ENCODE results near the gene ZNF296. TPM values are rescaled to one million over a fixed set of nuclear protein-coding genes. Genes with fewer than 3 reads are reported as not detected.

The ZNF296 gene
- total RNA-seq, 3 donors from 2014 or later = 0.98 to 1.9 (median 1.3) TPM

- H3K4me1 ChIP-seq = peaks cover 22 to 54% of the 10 kb centered on the region in 2 donors
- H3K4me3 ChIP-seq = no peak overlapping the region
- H3K27ac ChIP-seq = peak overlapping the region; percentile 81 to 93
- DNase-seq (ENCODE audit: low spot score in 2 of 2) = no peak
- no peak for TF ChIP-seq POLR2AphosphoS5 (IDR thresholded peaks at IDR 0.05)
- no peak for TF ChIP-seq POLR2A (IDR thresholded peaks at IDR 0.05)
- no peak for TF ChIP-seq CTCF (IDR thresholded peaks at IDR 0.05)
- no peaks in the 10 kb centered on the region for H3K9me3 ChIP-seq
- intact Hi-C loops (cut with DNase I; ENCODE audit: low total_unique reads) = no loop called here
- H3K27me3 ChIP-seq = no peaks in the 10 kb centered on the region
- no peaks in the 10 kb centered on the region for H3K36me3 ChIP-seq
Observed at GRCh38 chr19:45100201-45100600, 23.9 kb upstream of the ZNF296 start.

GRCh38 chr19:45099467-45100191 is 23.4 kb upstream of the ZNF296 start:
- Histone ChIP-seq H3K27ac (peak overlapping the region; percentile 81 to 93), H3K4me3 (no peak overlapping the region), H3K4me1 (peaks cover 25 to 54% of the 10 kb centered on the region in 2 donors), H3K9me3 (no peaks in the 10 kb centered on the region), H3K36me3 (no peaks in the 10 kb centered on the region), H3K27me3 (no peaks in the 10 kb centered on the region)
- no peak for DNase-seq (ENCODE audit: low spot score in 2 of 2)
- TF ChIP-seq CTCF (IDR thresholded peaks at IDR 0.05) (no peak), POLR2A (IDR thresholded peaks at IDR 0.05) (no peak), POLR2AphosphoS5 (IDR thresholded peaks at IDR 0.05) (no peak)
- intact Hi-C loops (cut with DNase I; ENCODE audit: low total_unique reads) = no loop called here

- intact Hi-C loops (cut with DNase I; ENCODE audit: low total_unique reads) = no loop called here
- Histone ChIP-seq H3K4me3 (peak overlapping the region; percentile 2 to 48 (median 7)), H3K4me1 (peaks cover 21 to 59% of the 10 kb centered on the region in 2 donors), H3K9me3 (no peaks in the 10 kb centered on the region), H3K27me3 (no peaks in the 10 kb centered on the region), H3K36me3 (no peaks in the 10 kb centered on the region), H3K27ac (peak overlapping the region; percentile 81 to 93)
- DNase-seq (ENCODE audit: low spot score in 2 of 2) = no peak
- TF ChIP-seq CTCF (IDR thresholded peaks at IDR 0.05) (no peak), POLR2A (IDR thresholded peaks at IDR 0.05) (no peak), POLR2AphosphoS5 (IDR thresholded peaks at IDR 0.05) (no peak)
Observed at GRCh38 chr19:45098521-45099466, 22.5 kb upstream of the ZNF296 start.

GRCh38 chr19:45097776-45098520 is 21.7 kb upstream of the ZNF296 start:
- H3K36me3 ChIP-seq = no peaks in the 10 kb centered on the region
- TF ChIP-seq POLR2AphosphoS5 (IDR thresholded peaks at IDR 0.05) (peak in 1 of 3 donors; percentile 46), CTCF (IDR thresholded peaks at IDR 0.05) (no peak)
- peak overlapping the region; percentile 81 to 93 for H3K27ac ChIP-seq
- H3K4me3 ChIP-seq = peak overlapping the region in 2 of 3 donors; percentile 7 to 48
- no peaks in the 10 kb centered on the region for H3K9me3 ChIP-seq
- H3K27me3 ChIP-seq = no peaks in the 10 kb centered on the region
- intact Hi-C loops (cut with DNase I; ENCODE audit: low total_unique reads) = no loop called here
- DNase-seq (ENCODE audit: low spot score in 2 of 2) = peak; percentile 71 to 80
- peaks cover 21 to 53% of the 10 kb centered on the region in 2 donors for H3K4me1 ChIP-seq

Data from breast epithelium (tissue), 4 donors.